HepG2 (cell line): ENCODE measurements around the gene FGF2. TPM values are rescaled to one million over a fixed set of nuclear protein-coding genes. Genes with fewer than 3 reads are reported as not detected.

Experiments
- ATAC-seq: fragments of 200-7000 bp; cut with Tn5 transposase; 3 replicates; pipeline ENCODE4 v1.9.1; 2020; ENCODE audit warnings: mild to moderate bottlenecking, moderate library complexity
- BruUV-seq: library from RNA; stranded (reverse); fragments of 400-500 nt; replicated peaks from 2 replicates; lab custom pipeline; 2021; lab: Mats Ljungman, UMichigan
- CTCF ChIA-PET: fragments of 300-600 bp; formaldehyde crosslinking; extraction: SDS; loops from one replicate; lab custom pipeline; 2021; ENCODE audit warnings: low total read pairs, inconsistent platforms, low intra/inter-chr PET ratio; lab: Yijun Ruan, JAX
- POLR2A ChIA-PET: fragments of 350-600 bp; sonication (Branson Sonifier 250); formaldehyde crosslinking; loops from one replicate; lab custom pipeline; 2020; ENCODE audit warnings: antibody characterized with exemption, inconsistent platforms; lab: Yijun Ruan, JAX
- DNase-seq: peaks from one replicate; pipeline ENCODE4 v3.0.0-alpha.2; 2015; ENCODE audit warnings: low spot score
- FAIRE-seq: peaks from 3 replicates; lab custom pipeline; 2011; peaks lifted over from hg19 to GRCh38; lab: Jason Lieb, UNC
- H2AFZ ChIP-seq: one replicate; pipeline ENCODE4 v1.6.1; 2011; ENCODE audit warnings: low read length, inconsistent platforms
- H3K27ac ChIP-seq: fragments of 300-600 bp; 3 replicates; pipeline ENCODE4 v1.8.0; 2011; ENCODE audit warnings: mixed run types, mild to moderate bottlenecking, mixed read lengths, low read length, inconsistent platforms; ENCODE audit not compliant: insufficient read depth; ENCODE audit errors: extremely low read length
- H3K27me3 ChIP-seq, 2 experiments: fragments of 200-600 bp in 1 of 2; 2 replicates in 1 of 2; 3 replicates in 1 of 2; pipeline versions ENCODE4 v1.6.0 to v1.8.0; 2011; ENCODE audit warnings: low read length in 2 of 2, mild to moderate bottlenecking in 2 of 2, moderate library complexity in 2 of 2, inconsistent platforms in 1 of 2; ENCODE audit not compliant: insufficient read depth in 2 of 2, control insufficient read depth in 1 of 2
- H3K36me3 ChIP-seq, 2 experiments: fragments of 200-600 bp in 1 of 2; replicated peaks in 1 of 2; 2 replicates in 1 of 2; 3 replicates in 1 of 2; pipeline versions ENCODE4 v1.5.1 to v1.8.0; 2011; ENCODE audit warnings: low read length in 2 of 2, inconsistent platforms in 1 of 2; ENCODE audit not compliant: insufficient read depth in 2 of 2, control insufficient read depth in 1 of 2
- H3K4me1 ChIP-seq: 2 replicates; pipeline ENCODE4 v1.5.1; 2012; ENCODE audit warnings: low read length, inconsistent platforms; ENCODE audit not compliant: insufficient read depth
- H3K4me2 ChIP-seq: 2 replicates; pipeline ENCODE4 v1.6.0; 2011; ENCODE audit warnings: low read depth, low read length, inconsistent platforms
- H3K4me3 ChIP-seq, 3 experiments: fragments of 200-600 bp in 1 of 3; sonication (generic), shearing (Covaris generic) in 1 of 3; replicated peaks in 1 of 3; 2 replicates each; pipeline ENCODE4 v1.5.1; 2011 to 2016; ENCODE audit warnings: low read length in 3 of 3, inconsistent platforms in 2 of 3, low read depth in 2 of 3, mild to moderate bottlenecking in 2 of 3, control low read depth in 1 of 3, mixed read lengths in 1 of 3; ENCODE audit not compliant: insufficient read depth in 1 of 3
- H3K79me2 ChIP-seq: one replicate; pipeline ENCODE4 v1.6.1; 2011; ENCODE audit warnings: low read length, inconsistent platforms; ENCODE audit not compliant: insufficient read depth
- H3K9ac ChIP-seq: 2 replicates; pipeline ENCODE4 v1.6.0; 2011; ENCODE audit warnings: mild to moderate bottlenecking, low read depth, low read length, inconsistent platforms; ENCODE audit not compliant: insufficient read depth
- H3K9me3 ChIP-seq: 2 replicates; pipeline ENCODE4 v1.5.1; 2012; ENCODE audit warnings: mild to moderate bottlenecking, low read length
- H4K20me1 ChIP-seq: 2 replicates; pipeline ENCODE4 v1.6.0; 2011; ENCODE audit warnings: inconsistent platforms, mild to moderate bottlenecking, low read length, moderate library complexity; ENCODE audit not compliant: insufficient read depth
- AKAP8 ChIP-seq: sonication (generic); formaldehyde crosslinking; IDR thresholded peaks from 2 replicates; pipeline ENCODE4 v1.5.1; 2020; ENCODE audit warnings: mild to moderate bottlenecking, missing genetic modification reagents
- ELF3 ChIP-seq: IDR thresholded peaks from 2 replicates; pipeline ENCODE4 v1.6.1; 2016; ENCODE audit warnings: missing genetic modification reagents, missing compliant biosample characterization
- NAIF1 ChIP-seq: sonication (generic); formaldehyde crosslinking; IDR thresholded peaks from 2 replicates; pipeline ENCODE4 v1.5.0; 2020; ENCODE audit warnings: mild to moderate bottlenecking, missing genetic modification reagents, borderline replicate concordance
- SKI ChIP-seq: fragments of 450-650 bp; IDR thresholded peaks from one replicate; pipeline ENCODE4 v1.6.1; 2018; ENCODE audit warnings: mild to moderate bottlenecking; ENCODE audit not compliant: partially characterized antibody
- ZNF496 ChIP-seq: sonication (generic); formaldehyde crosslinking; IDR thresholded peaks from 2 replicates; pipeline ENCODE4 v1.8.1; 2023; ENCODE audit warnings: mild to moderate bottlenecking, moderate library complexity, missing genetic modification reagents; ENCODE audit not compliant: insufficient replicate concordance
- ZNF678 ChIP-seq: sonication (generic); formaldehyde crosslinking; IDR thresholded peaks from 2 replicates; pipeline ENCODE4 v1.4.0; 2020; ENCODE audit warnings: mild to moderate bottlenecking, missing genetic modification reagents
- ZNF781 ChIP-seq: sonication (generic); formaldehyde crosslinking; IDR thresholded peaks from 2 replicates; pipeline ENCODE4 v1.5.1; 2020; ENCODE audit warnings: borderline replicate concordance, mild to moderate bottlenecking, missing genetic modification reagents; ENCODE audit errors: not compliant biosample characterization
- WGBS: methylation state at CpG from one replicate; pipeline ENCODE4 v1.1.6; 2017; ENCODE audit warnings: low lambda C conversion rate; 5-methylcytosine and 5-hydroxymethylcytosine counted together
- in situ Hi-C: cut with HindIII; loops from 2 replicates; pipeline ENCODE4 v1.10.0; 2017; ENCODE audit warnings: low pct_unique_long_range_greater_than_20kb; ENCODE audit not compliant: extremely low pct_ligation_motif_present
- intact Hi-C: fragments of 100-400 bp; cut with micrococcal nuclease; formaldehyde crosslinking; loops from one replicate; pipeline ENCODE4 v1.10.0; 2022; ENCODE audit not compliant: unreplicated experiment
- polyA plus RNA-seq, 8 experiments: library from polyadenylated mRNA; depleted of rRNA in 3 of 8; stranded (reverse) in 7 of 8; unstranded in 1 of 8; fragments of >200 nt; fragmentation: Illumina TruSeq in 4 of 8; extraction: Trizol in 4 of 8; gene quantifications; 2 replicates each; pipeline versions ENCODE4 v1.2.1 to v1.2.3, GENCODE V29; 2011 to 2016; ENCODE audit warnings: low read depth in 4 of 8, missing spikeins in 1 of 8, mixed read lengths in 1 of 8; ENCODE audit not compliant: insufficient read depth in 1 of 8
- total RNA-seq, 5 experiments: library from RNA; depleted of rRNA; stranded (reverse); fragments of >200 nt; fragmentation: Illumina TruSeq; extraction: Trizol; gene quantifications; 2 replicates each; pipeline ENCODE4 v1.2.3, GENCODE V29; 2016; ENCODE audit warnings: low read depth in 1 of 5
- TF ChIP-seq, protein P1 (sequence below): fragments of 450-650 bp; IDR thresholded peaks from 2 replicates; pipeline ENCODE4 v1.6.1; 2016
- TF ChIP-seq, protein P2 (sequence below): IDR thresholded peaks from 2 replicates; pipeline ENCODE4 v1.6.1; 2016
- TF ChIP-seq, protein P3 (sequence below): sonication (generic); formaldehyde crosslinking; IDR thresholded peaks from 2 replicates; pipeline ENCODE4 v1.9.0; 2021; ENCODE audit warnings: mild to moderate bottlenecking, missing genetic modification reagents

Gene FGF2
- total and polyA plus RNA-seq, 2 of the 13 experiments (the other 11 are each of a cell fraction or from before 2014, with no cell fraction given) = 0.01 to 0.02 TPM

DNA sequence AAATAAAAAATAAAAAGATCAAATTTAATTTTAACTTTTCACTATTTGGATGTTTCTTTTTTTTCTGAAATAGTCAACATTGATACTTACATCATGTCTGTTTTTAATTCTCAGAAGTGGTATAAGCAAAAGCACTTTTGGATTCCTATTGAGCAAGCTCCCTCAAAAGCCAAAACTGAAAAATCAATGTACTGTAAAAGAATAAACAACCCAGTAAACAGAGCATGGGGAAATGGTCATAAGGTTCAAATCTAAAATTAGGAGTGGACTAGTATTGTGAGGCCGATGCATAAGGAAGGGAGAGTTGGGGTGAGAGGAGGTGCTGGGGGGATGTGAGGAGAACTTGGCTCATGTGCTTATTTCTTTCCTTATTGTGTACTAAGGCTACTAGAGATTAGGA lies 57.9 kb downstream of the FGF2 start:
- no peak overlapping the region for H3K4me3 ChIP-seq
- H2AFZ ChIP-seq = no peak overlapping the region
- H3K9me3 ChIP-seq = peaks cover 7% of the 10 kb centered on the region
- FAIRE-seq (no peak), DNase-seq (no peak), ATAC-seq (no peak)
- in situ Hi-C loops = no loop called here
- H3K36me3 ChIP-seq = no peaks in the 10 kb centered on the region
- no TSS peak for BruUV-seq
- H3K4me1 ChIP-seq = no peaks in the 10 kb centered on the region
- H3K79me2 ChIP-seq = no peaks in the 10 kb centered on the region
- POLR2A ChIA-PET = no interaction called here
- H3K27ac ChIP-seq = no peak overlapping the region
- intact Hi-C loops = no loop called here
- 39% methylated on average over 1 of the region's 1 CpG for WGBS
- H3K4me2 ChIP-seq = no peak overlapping the region
- H4K20me1 ChIP-seq = no peaks in the 10 kb centered on the region
- no peak overlapping the region for H3K9ac ChIP-seq
- TF ChIP-seq, protein P1, sequence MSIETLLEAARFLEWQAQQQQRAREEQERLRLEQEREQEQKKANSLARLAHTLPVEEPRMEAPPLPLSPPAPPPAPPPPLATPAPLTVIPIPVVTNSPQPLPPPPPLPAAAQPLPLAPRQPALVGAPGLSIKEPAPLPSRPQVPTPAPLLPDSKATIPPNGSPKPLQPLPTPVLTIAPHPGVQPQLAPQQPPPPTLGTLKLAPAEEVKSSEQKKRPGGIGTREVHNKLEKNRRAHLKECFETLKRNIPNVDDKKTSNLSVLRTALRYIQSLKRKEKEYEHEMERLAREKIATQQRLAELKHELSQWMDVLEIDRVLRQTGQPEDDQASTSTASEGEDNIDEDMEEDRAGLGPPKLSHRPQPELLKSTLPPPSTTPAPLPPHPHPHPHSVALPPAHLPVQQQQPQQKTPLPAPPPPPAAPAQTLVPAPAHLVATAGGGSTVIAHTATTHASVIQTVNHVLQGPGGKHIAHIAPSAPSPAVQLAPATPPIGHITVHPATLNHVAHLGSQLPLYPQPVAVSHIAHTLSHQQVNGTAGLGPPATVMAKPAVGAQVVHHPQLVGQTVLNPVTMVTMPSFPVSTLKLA = no peak
- no peak for TF ChIP-seq NAIF1 (CRISPR knock-in tag)
- H3K27me3 ChIP-seq = no peaks in the 10 kb centered on the region
- CTCF ChIA-PET = no interaction called here

DNA sequence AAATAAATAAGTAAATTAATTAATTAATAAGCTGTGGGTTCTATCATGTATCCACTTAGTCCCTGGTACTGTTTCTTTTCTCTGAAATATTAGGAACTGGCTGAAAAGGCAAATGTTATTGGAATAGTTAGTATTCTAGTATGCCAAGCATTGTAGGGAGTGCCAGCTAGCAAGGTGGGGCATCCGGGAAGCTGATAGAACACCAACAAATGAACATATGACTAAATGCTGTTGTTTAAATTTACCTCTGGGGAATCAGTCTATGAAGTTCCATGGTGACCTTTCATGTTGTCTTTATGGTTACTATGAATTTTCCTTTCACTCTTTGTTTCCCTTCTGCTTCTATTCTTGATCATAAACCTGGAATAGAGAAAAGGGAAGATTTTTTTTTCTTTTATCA lies 63.1 kb downstream of the FGF2 start:
- 93% methylated on average over 1 of the region's 1 CpG for WGBS
- Histone ChIP-seq H3K27me3 (no peaks in the 10 kb centered on the region), H2AFZ (no peak overlapping the region), H3K9me3 (no peaks in the 10 kb centered on the region), H3K79me2 (no peaks in the 10 kb centered on the region), H3K4me3 (no peak overlapping the region), H3K36me3 (0 out of 5 replicates have a peak, but pooled peaks cover 0 to 7% of the 10 kb centered on the region in 2 experiments), H3K9ac (no peak overlapping the region), H4K20me1 (no peaks in the 10 kb centered on the region), H3K27ac (no peak overlapping the region), H3K4me2 (no peak overlapping the region), H3K4me1 (no peaks in the 10 kb centered on the region)
- DNase-seq (no peak), FAIRE-seq (no peak), ATAC-seq (no peak)
- ChIA-PET POLR2A (no interaction called here), CTCF (no interaction called here)
- no TSS peak for BruUV-seq
- intact Hi-C loops (no loop called here), in situ Hi-C loops (no loop called here)
- TF ChIP-seq ZNF781 (CRISPR knock-in tag) (no peak), ZNF678 (CRISPR knock-in tag) (no peak), SKI (no peak), ELF3 (CRISPR knock-in tag) (no peak), AKAP8 (CRISPR knock-in tag) (no peak), ZNF496 (CRISPR knock-in tag) (no peak)
- TF ChIP-seq, protein P2, sequence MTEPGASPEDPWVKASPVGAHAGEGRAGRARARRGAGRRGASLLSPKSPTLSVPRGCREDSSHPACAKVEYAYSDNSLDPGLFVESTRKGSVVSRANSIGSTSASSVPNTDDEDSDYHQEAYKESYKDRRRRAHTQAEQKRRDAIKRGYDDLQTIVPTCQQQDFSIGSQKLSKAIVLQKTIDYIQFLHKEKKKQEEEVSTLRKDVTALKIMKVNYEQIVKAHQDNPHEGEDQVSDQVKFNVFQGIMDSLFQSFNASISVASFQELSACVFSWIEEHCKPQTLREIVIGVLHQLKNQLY = no peak
- TF ChIP-seq, protein P3, sequence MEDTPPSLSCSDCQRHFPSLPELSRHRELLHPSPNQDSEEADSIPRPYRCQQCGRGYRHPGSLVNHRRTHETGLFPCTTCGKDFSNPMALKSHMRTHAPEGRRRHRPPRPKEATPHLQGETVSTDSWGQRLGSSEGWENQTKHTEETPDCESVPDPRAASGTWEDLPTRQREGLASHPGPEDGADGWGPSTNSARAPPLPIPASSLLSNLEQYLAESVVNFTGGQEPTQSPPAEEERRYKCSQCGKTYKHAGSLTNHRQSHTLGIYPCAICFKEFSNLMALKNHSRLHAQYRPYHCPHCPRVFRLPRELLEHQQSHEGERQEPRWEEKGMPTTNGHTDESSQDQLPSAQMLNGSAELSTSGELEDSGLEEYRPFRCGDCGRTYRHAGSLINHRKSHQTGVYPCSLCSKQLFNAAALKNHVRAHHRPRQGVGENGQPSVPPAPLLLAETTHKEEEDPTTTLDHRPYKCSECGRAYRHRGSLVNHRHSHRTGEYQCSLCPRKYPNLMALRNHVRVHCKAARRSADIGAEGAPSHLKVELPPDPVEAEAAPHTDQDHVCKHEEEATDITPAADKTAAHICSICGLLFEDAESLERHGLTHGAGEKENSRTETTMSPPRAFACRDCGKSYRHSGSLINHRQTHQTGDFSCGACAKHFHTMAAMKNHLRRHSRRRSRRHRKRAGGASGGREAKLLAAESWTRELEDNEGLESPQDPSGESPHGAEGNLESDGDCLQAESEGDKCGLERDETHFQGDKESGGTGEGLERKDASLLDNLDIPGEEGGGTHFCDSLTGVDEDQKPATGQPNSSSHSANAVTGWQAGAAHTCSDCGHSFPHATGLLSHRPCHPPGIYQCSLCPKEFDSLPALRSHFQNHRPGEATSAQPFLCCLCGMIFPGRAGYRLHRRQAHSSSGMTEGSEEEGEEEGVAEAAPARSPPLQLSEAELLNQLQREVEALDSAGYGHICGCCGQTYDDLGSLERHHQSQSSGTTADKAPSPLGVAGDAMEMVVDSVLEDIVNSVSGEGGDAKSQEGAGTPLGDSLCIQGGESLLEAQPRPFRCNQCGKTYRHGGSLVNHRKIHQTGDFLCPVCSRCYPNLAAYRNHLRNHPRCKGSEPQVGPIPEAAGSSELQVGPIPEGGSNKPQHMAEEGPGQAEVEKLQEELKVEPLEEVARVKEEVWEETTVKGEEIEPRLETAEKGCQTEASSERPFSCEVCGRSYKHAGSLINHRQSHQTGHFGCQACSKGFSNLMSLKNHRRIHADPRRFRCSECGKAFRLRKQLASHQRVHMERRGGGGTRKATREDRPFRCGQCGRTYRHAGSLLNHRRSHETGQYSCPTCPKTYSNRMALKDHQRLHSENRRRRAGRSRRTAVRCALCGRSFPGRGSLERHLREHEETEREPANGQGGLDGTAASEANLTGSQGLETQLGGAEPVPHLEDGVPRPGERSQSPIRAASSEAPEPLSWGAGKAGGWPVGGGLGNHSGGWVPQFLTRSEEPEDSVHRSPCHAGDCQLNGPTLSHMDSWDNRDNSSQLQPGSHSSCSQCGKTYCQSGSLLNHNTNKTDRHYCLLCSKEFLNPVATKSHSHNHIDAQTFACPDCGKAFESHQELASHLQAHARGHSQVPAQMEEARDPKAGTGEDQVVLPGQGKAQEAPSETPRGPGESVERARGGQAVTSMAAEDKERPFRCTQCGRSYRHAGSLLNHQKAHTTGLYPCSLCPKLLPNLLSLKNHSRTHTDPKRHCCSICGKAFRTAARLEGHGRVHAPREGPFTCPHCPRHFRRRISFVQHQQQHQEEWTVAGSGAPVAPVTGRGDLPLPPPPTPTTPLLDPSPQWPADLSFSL (CRISPR knock-in tag) = no peak
